ENCODE data around the gene BRINP3. TPM values are rescaled to one million over a fixed set of nuclear protein-coding genes. Genes with fewer than 3 reads are reported as not detected.

Gene BRINP3
- total RNA-seq, 1 experiment from 2014 or later: not detected

GRCh38 chr1:190084552-190084951, 393.1 kb downstream of the BRINP3 start:
- no peak overlapping the region for H2AFZ ChIP-seq (ENCODE audit: low read length)

More at GRCh38 chr1:190084552-190084951, 393.1 kb downstream of the BRINP3 start:
- no peak overlapping the region for H3K4me2 ChIP-seq (ENCODE audit: insufficient read depth, insufficient read length, low read length)
- H3K79me2 ChIP-seq (ENCODE audit: insufficient read depth, low read length): no peaks in the 10 kb centered on the region
- H3K9me3 ChIP-seq (ENCODE audit: control insufficient read depth, low read depth, low read length): no peaks in the 10 kb centered on the region
- H3K4ac ChIP-seq (ENCODE audit: low read depth, low read length): no peak overlapping the region
- no peaks in the 10 kb centered on the region; a peak in 1 of 7 replicates for H3K36me3 Mint-ChIP-seq (ENCODE audit: insufficient read depth in 1 of 3, low read depth in 3 of 3)
- H3K27me3 ChIP-seq (ENCODE audit: insufficient read depth, low read length): no peaks in the 10 kb centered on the region
- H3K27me3 Mint-ChIP-seq (ENCODE audit: low read depth): no peaks in the 10 kb centered on the region
- H2BK120ac ChIP-seq (ENCODE audit: low read depth, low read length, poor library complexity, severe bottlenecking): no peak overlapping the region
- H4K20me1 ChIP-seq (ENCODE audit: control insufficient read depth, insufficient read depth, insufficient read length): no peaks in the 10 kb centered on the region
- no peak overlapping the region for H3K18ac ChIP-seq (ENCODE audit: insufficient read length, low read depth, low read length)
- no peak overlapping the region for H4K5ac ChIP-seq (ENCODE audit: insufficient read length, low read depth, low read length)
- H3K4me3 Mint-ChIP-seq: no peak overlapping the region
- no peak overlapping the region for H3K27ac Mint-ChIP-seq
- H3K56ac ChIP-seq (ENCODE audit: insufficient read length, low read depth, low read length): no peak overlapping the region
- H3K9ac ChIP-seq (ENCODE audit: extremely low read depth, insufficient read length, low read length): no peak overlapping the region
- H3K4me1 ChIP-seq (ENCODE audit: insufficient read depth, low read length): no peaks in the 10 kb centered on the region
- no peak overlapping the region for H3T11ph ChIP-seq (ENCODE audit: low read length)
- H3K23ac ChIP-seq (ENCODE audit: insufficient read length, low read depth, low read length): no peak overlapping the region
- H2BK5ac ChIP-seq (ENCODE audit: insufficient read length, low read length): no peak overlapping the region
- H3K14ac ChIP-seq (ENCODE audit: insufficient read depth, low read length): no peak overlapping the region
- H3K9me3 Mint-ChIP-seq: no peaks in the 10 kb centered on the region
- no peaks in the 10 kb centered on the region for H3K79me1 ChIP-seq (ENCODE audit: insufficient read depth, low read depth, low read length, poor library complexity, severe bottlenecking)
- no peak overlapping the region for H2BK15ac ChIP-seq (ENCODE audit: low read depth, low read length)
- H4K91ac ChIP-seq (ENCODE audit: insufficient read length, low read depth, low read length): no peak overlapping the region
- no peaks in the 10 kb centered on the region for H3K23me2 ChIP-seq (ENCODE audit: insufficient read length, low read depth, low read length, poor library complexity, severe bottlenecking)
- no peak overlapping the region for H3K27ac ChIP-seq (ENCODE audit: insufficient read length, low read depth, low read length)
- no peak overlapping the region for H2AK5ac ChIP-seq (ENCODE audit: insufficient read length, low read length)
- DNase-seq: peak; percentile 87
- peaks cover 0 to 3% of the 10 kb centered on the region in 2 experiments; a peak in 2 of 4 replicates for H3K4me1 Mint-ChIP-seq
- peak; percentile 84 for TF ChIP-seq CTCF (conservative IDR thresholded peaks at IDR 0.05)
- H2BK12ac ChIP-seq (ENCODE audit: insufficient read length, low read depth, low read length): no peak overlapping the region
- no CpG with 5 or more reads among the region's 8 CpGs for WGBS (ENCODE audit: extremely low coverage, insufficient read length, low lambda C conversion rate)
- no peak overlapping the region for H4K8ac ChIP-seq (replicated peaks; ENCODE audit: insufficient read length, low read depth, low read length)
- no peak overlapping the region for H2BK20ac ChIP-seq (ENCODE audit: low read depth, low read length, poor library complexity, severe bottlenecking)
